SK-N-SH (cell line): ENCODE results near the gene JPH2. TPM values are rescaled to one million over a fixed set of nuclear protein-coding genes. Genes with fewer than 3 reads are reported as not detected.

Experiments used
- CTCF ChIA-PET: fragments of 300-600, 350-600 bp; formaldehyde crosslinking; extraction: SDS; loops from one replicate; lab custom pipeline; 2021; lab: Yijun Ruan, JAX
- POLR2A ChIA-PET: fragments of 350-600 bp; sonication (Branson Sonifier 250); formaldehyde crosslinking; extraction: SDS; loops from one replicate; lab custom pipeline; 2020; ENCODE audit warnings: antibody characterized with exemption, inconsistent platforms; lab: Yijun Ruan, JAX
- DNase-seq: peaks from one replicate; pipeline ENCODE4 v3.0.0; 2012
- H2AFZ ChIP-seq: fragments of 200-600 bp; sonication (generic); 2 replicates; pipeline ENCODE4 v1.8.1; 2016; ENCODE audit warnings: antibody characterized with exemption, mild to moderate bottlenecking, low read depth
- H3F3A ChIP-seq: fragments of 200-600 bp; sonication (generic); replicated peaks from 2 replicates; pipeline ENCODE3; 2016; ENCODE audit warnings: antibody characterized with exemption, mild to moderate bottlenecking; ENCODE audit not compliant: insufficient read depth
- H3K27ac ChIP-seq, 2 experiments: fragments of 200-500 bp in 1 of 2; fragments of 200-600 bp in 1 of 2; sonication (Bioruptor generic) in 1 of 2; sonication (generic), shearing (Covaris generic) in 1 of 2; 2 replicates each; pipeline versions ENCODE4 v1.5.1 to v1.6.1; 2014 to 2016; ENCODE audit warnings: low read depth in 2 of 2, inconsistent platforms in 1 of 2, low read length in 1 of 2, mild to moderate bottlenecking in 1 of 2, mixed read lengths in 1 of 2
- H3K27me3 ChIP-seq: fragments of 200-600 bp; sonication (generic), shearing (Covaris generic); 2 replicates; pipeline ENCODE4 v1.6.1; 2016; ENCODE audit warnings: mixed run types; ENCODE audit not compliant: insufficient read depth
- H3K36me3 ChIP-seq, 2 experiments: fragments of 200-500 bp in 1 of 2; fragments of 200-600 bp in 1 of 2; sonication (Bioruptor generic) in 1 of 2; sonication (generic) in 1 of 2; replicated peaks in 1 of 2; 2 replicates each; pipeline versions ENCODE3 to v1.5.1; 2014 to 2016; ENCODE audit warnings: low read length in 1 of 2, mild to moderate bottlenecking in 1 of 2; ENCODE audit not compliant: insufficient read depth in 2 of 2, control insufficient read depth in 1 of 2
- H3K4me1 ChIP-seq, 2 experiments: fragments of 200-500 bp in 1 of 2; fragments of 200-600 bp in 1 of 2; sonication (Bioruptor generic) in 1 of 2; sonication (generic), shearing (Covaris generic) in 1 of 2; 2 replicates each; pipeline versions ENCODE4 v1.5.1 to v1.6.1; 2014 to 2016; ENCODE audit warnings: low read depth in 1 of 2, low read length in 1 of 2, mixed run types in 1 of 2; ENCODE audit not compliant: insufficient read depth in 2 of 2, control insufficient read depth in 1 of 2
- H3K4me2 ChIP-seq: fragments of 200-600 bp; sonication (generic), shearing (Covaris generic); 2 replicates; pipeline ENCODE4 v1.6.1; 2017; ENCODE audit warnings: mixed run types
- H3K4me3 ChIP-seq, 2 experiments: fragments of 200-500 bp in 1 of 2; fragments of 200-600 bp in 1 of 2; sonication (Bioruptor generic) in 1 of 2; sonication (generic), shearing (Covaris generic) in 1 of 2; 2 replicates each; pipeline versions ENCODE4 v1.5.1 to v1.8.1; 2014 to 2016; ENCODE audit warnings: low read depth in 2 of 2, inconsistent platforms in 1 of 2, low read length in 1 of 2, mild to moderate bottlenecking in 1 of 2, mixed read lengths in 1 of 2, moderate library complexity in 1 of 2
- H3K79me2 ChIP-seq: fragments of 200-600 bp; sonication (generic); 2 replicates; pipeline ENCODE4 v1.8.1; 2017; ENCODE audit warnings: mild to moderate bottlenecking; ENCODE audit not compliant: insufficient read depth
- H3K9ac ChIP-seq: fragments of 200-600 bp; sonication (generic); 2 replicates; pipeline ENCODE4 v1.6.1; 2017; ENCODE audit warnings: mixed run types
- H3K9me2 ChIP-seq: fragments of 200-600 bp; sonication (generic); 2 replicates; pipeline ENCODE4 v1.6.1; 2017; ENCODE audit warnings: mixed run types
- H3K9me3 ChIP-seq: fragments of 200-600 bp; sonication (generic); 2 replicates; pipeline ENCODE4 v1.6.1; 2017; ENCODE audit warnings: mixed run types, mild to moderate bottlenecking, moderate library complexity
- H4K20me1 ChIP-seq: fragments of 200-600 bp; sonication (generic); 2 replicates; pipeline ENCODE4 v1.6.1; 2017; ENCODE audit warnings: mild to moderate bottlenecking, mixed run types; ENCODE audit not compliant: insufficient read depth
- CHD2 ChIP-seq: fragments of 150-350 bp; IDR thresholded peaks from 2 replicates; pipeline ENCODE4 v1.6.1; 2018; ENCODE audit warnings: low read length; ENCODE audit not compliant: partially characterized antibody
- CTCF ChIP-seq: fragments of 200-600 bp; sonication (generic); IDR thresholded peaks from 2 replicates; pipeline ENCODE4 v1.6.1; 2017; ENCODE audit warnings: antibody characterized with exemption, mild to moderate bottlenecking, moderate library complexity
- FOSL2 ChIP-seq: IDR thresholded peaks from 2 replicates; pipeline ENCODE4 v1.4.0; 2012; ENCODE audit warnings: low read depth, mild to moderate bottlenecking, moderate library complexity, borderline replicate concordance
- FOXJ3 ChIP-seq: sonication (generic); formaldehyde crosslinking; IDR thresholded peaks from 2 replicates; pipeline ENCODE4 v1.5.1; 2020; ENCODE audit warnings: mild to moderate bottlenecking, missing genetic modification reagents
- FOXM1 ChIP-seq: IDR thresholded peaks from 2 replicates; pipeline ENCODE4 v1.4.0; 2012; ENCODE audit warnings: low read depth, mild to moderate bottlenecking
- GABPA ChIP-seq: IDR thresholded peaks from 2 replicates; pipeline ENCODE4 v1.4.0; 2012; ENCODE audit warnings: low read depth, mild to moderate bottlenecking
- JUND ChIP-seq: IDR thresholded peaks from 2 replicates; pipeline ENCODE4 v1.4.0; 2012
- MEF2A ChIP-seq: IDR thresholded peaks from 2 replicates; pipeline ENCODE4 v1.4.0; 2012; ENCODE audit warnings: low read depth, borderline replicate concordance
- NFIC ChIP-seq: IDR thresholded peaks from 2 replicates; pipeline ENCODE4 v1.4.0; 2012; ENCODE audit warnings: borderline replicate concordance
- NRF1 ChIP-seq: IDR thresholded peaks from 2 replicates; pipeline ENCODE4 v1.6.1; 2012; ENCODE audit warnings: low read depth, mild to moderate bottlenecking, low read length
- PBX3 ChIP-seq: IDR thresholded peaks from 2 replicates; pipeline ENCODE4; 2012
- RXRA ChIP-seq: IDR thresholded peaks from 2 replicates; pipeline ENCODE4 v1.4.0; 2012; ENCODE audit warnings: low read depth, mild to moderate bottlenecking, borderline replicate concordance
- SIN3A ChIP-seq: IDR thresholded peaks from 2 replicates; pipeline ENCODE4 v1.6.1; 2012; ENCODE audit warnings: low read depth, mild to moderate bottlenecking, low read length, moderate library complexity, borderline replicate concordance
- SMC3 ChIP-seq: IDR thresholded peaks from 2 replicates; pipeline ENCODE4 v1.6.1; 2012; ENCODE audit warnings: low read depth, low read length, improper control_type of control experiment
- TAF1 ChIP-seq: IDR thresholded peaks from 2 replicates; pipeline ENCODE4 v1.6.1; 2012; ENCODE audit warnings: low read depth, mild to moderate bottlenecking, low read length, moderate library complexity, borderline replicate concordance
- TEAD4 ChIP-seq: IDR thresholded peaks from 2 replicates; pipeline ENCODE4 v1.4.0; 2012; ENCODE audit warnings: mild to moderate bottlenecking, borderline replicate concordance; ENCODE audit not compliant: insufficient read depth
- USF2 ChIP-seq: fragments of 150-350 bp; IDR thresholded peaks from 2 replicates; pipeline ENCODE4 v1.6.1; 2017; ENCODE audit warnings: antibody characterized with exemption, low read length, low read depth, borderline replicate concordance
- ZBTB33 ChIP-seq: IDR thresholded peaks from 2 replicates; pipeline ENCODE4 v1.4.0; 2012; ENCODE audit warnings: low read depth, borderline replicate concordance
- WGBS: methylation state at CpG from one replicate; pipeline ENCODE4 v1.1.6; 2017; ENCODE audit warnings: low lambda C conversion rate; 5-methylcytosine and 5-hydroxymethylcytosine counted together
- polyA plus RNA-seq, 3 experiments: library from polyadenylated mRNA; depleted of rRNA; stranded (reverse); fragments of >200 nt; gene quantifications; 2 replicates each; pipeline ENCODE4 v1.2.3, GENCODE V29; 2012

Gene JPH2
- polyA plus RNA-seq, 1 of the 3 experiments (the other 2 are of a cell fraction): 0.67 TPM

GRCh38 chr20:44084439-44084838 is 102.5 kb downstream of the JPH2 start:
- Histone ChIP-seq H3K4me2 (no peak overlapping the region), H3K4me1 (peaks cover 7 to 16% of the 10 kb centered on the region in 2 experiments; a peak in 3 of 4 replicates), H3F3A (no peaks in the 10 kb centered on the region), H3K9ac (no peak overlapping the region), H3K27ac (no peak overlapping the region), H3K27me3 (no peaks in the 10 kb centered on the region)
- no peak for DNase-seq
- CTCF ChIA-PET: interaction anchor here (0.7 to 7.2 kb wide), 5 partner anchors 10 to 546 kb away, joined by 3 to 134 read pairs (median 7); no protein-coding TSS in a partner anchor
- 94% methylated on average over 2 of the region's 2 CpGs for WGBS
- TF ChIP-seq TEAD4 (no peak), FOSL2 (no peak), MEF2A (no peak), SIN3A (no peak), PBX3 (no peak), TAF1 (no peak), FOXM1 (no peak), JUND (no peak), CTCF (no peak)
- TF ChIP-seq, all 33 proteins: peak for 0
- H3K9me2 ChIP-seq: no peaks in the 10 kb centered on the region
- no peak overlapping the region for H2AFZ ChIP-seq
- no peaks in the 10 kb centered on the region for H3K79me2 ChIP-seq
- no peaks in the 10 kb centered on the region for H3K9me3 ChIP-seq
- H4K20me1 ChIP-seq: no peaks in the 10 kb centered on the region
- H3K36me3 ChIP-seq: no peaks in the 10 kb centered on the region
- H3K4me3 ChIP-seq: no peak overlapping the region
- POLR2A ChIA-PET: no interaction called here

GRCh38 chr20:44083220-44083933 is 103.6 kb downstream of the JPH2 start:
- Histone ChIP-seq H3K9me2 (no peaks in the 10 kb centered on the region), H3K4me3 (no peak overlapping the region), H3K9me3 (no peaks in the 10 kb centered on the region), H3F3A (no peaks in the 10 kb centered on the region), H3K4me2 (peak overlapping the region; percentile 29), H4K20me1 (no peaks in the 10 kb centered on the region), H3K79me2 (no peaks in the 10 kb centered on the region), H3K27ac (peak overlapping the region; percentile 67 to 76), H2AFZ (no peak overlapping the region), H3K36me3 (no peaks in the 10 kb centered on the region), H3K4me1 (peaks cover 7 to 16% of the 10 kb centered on the region in 2 experiments; a peak in 3 of 4 replicates), H3K27me3 (no peaks in the 10 kb centered on the region), H3K9ac (no peak overlapping the region)
- ChIA-PET CTCF (interaction anchor here (0.6 to 7.6 kb wide), 13 partner anchors 9 to 545 kb away, joined by 3 to 134 read pairs (median 4); no protein-coding TSS in a partner anchor), POLR2A (no interaction called here)
- peak; percentile 50 for DNase-seq
- 43% methylated on average over 9 of the region's 10 CpGs for WGBS
- TF ChIP-seq SMC3: no peak
- no peak for TF ChIP-seq TAF1
- peak; percentile 90 for TF ChIP-seq NFIC
- peak; percentile 63; the same call in 1 of the 2 replicates for TF ChIP-seq RXRA
- peak; percentile 49; the same call in 1 of the 2 replicates for TF ChIP-seq ZBTB33
- TF ChIP-seq USF2: no peak
- TF ChIP-seq TEAD4: peak; percentile 91
- TF ChIP-seq FOSL2: peak; percentile 75
- TF ChIP-seq FOXJ3: no peak
- 0 out of 2 replicates have a peak, but pooled peaks have one; percentile 13 for TF ChIP-seq SIN3A
- TF ChIP-seq CHD2: no peak
- TF ChIP-seq NRF1: no peak
- peak; percentile 41; the same call in 1 of the 2 replicates for TF ChIP-seq GABPA
